Measurements from ENCODE around the gene GTF2B.
"Not testable (repeated sequence)": the region's sequence is repeated elsewhere in the genome, so short reads cannot be mapped to it uniquely, and the experiment has no call there.

GTF2B gene

GRCh38 chr1:88873737-88874349 lies 17.5 kb downstream of the GTF2B start:
- Mint-ChIP-seq H3K36me3 (ENCODE audit: low read depth) (peaks cover 8% of the 10 kb centered on the region), H3K27me3 (ENCODE audit: low read depth) (no peaks in the 10 kb centered on the region), H3K4me1 (peaks cover 5% of the 10 kb centered on the region), H3K4me3 (no peak overlapping the region), H3K9me3 (no peaks in the 10 kb centered on the region), H3K27ac (no peak overlapping the region)
- TF ChIP-seq, protein P1, sequence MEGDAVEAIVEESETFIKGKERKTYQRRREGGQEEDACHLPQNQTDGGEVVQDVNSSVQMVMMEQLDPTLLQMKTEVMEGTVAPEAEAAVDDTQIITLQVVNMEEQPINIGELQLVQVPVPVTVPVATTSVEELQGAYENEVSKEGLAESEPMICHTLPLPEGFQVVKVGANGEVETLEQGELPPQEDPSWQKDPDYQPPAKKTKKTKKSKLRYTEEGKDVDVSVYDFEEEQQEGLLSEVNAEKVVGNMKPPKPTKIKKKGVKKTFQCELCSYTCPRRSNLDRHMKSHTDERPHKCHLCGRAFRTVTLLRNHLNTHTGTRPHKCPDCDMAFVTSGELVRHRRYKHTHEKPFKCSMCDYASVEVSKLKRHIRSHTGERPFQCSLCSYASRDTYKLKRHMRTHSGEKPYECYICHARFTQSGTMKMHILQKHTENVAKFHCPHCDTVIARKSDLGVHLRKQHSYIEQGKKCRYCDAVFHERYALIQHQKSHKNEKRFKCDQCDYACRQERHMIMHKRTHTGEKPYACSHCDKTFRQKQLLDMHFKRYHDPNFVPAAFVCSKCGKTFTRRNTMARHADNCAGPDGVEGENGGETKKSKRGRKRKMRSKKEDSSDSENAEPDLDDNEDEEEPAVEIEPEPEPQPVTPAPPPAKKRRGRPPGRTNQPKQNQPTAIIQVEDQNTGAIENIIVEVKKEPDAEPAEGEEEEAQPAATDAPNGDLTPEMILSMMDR (IDR thresholded peaks at IDR 0.05; ENCODE audit: unreplicated experiment in 3 of 3): no peak

- H3K4me3 Mint-ChIP-seq; H3K36me3 Mint-ChIP-seq (ENCODE audit: low read depth); H3K9me3 Mint-ChIP-seq; H3K27ac Mint-ChIP-seq; H3K4me1 Mint-ChIP-seq; H3K27me3 Mint-ChIP-seq (ENCODE audit: low read depth): not testable (repeated sequence)
These were observed 21.7 kb downstream of the GTF2B start for GRCh38 chr1:88869644-88870043.

DNA sequence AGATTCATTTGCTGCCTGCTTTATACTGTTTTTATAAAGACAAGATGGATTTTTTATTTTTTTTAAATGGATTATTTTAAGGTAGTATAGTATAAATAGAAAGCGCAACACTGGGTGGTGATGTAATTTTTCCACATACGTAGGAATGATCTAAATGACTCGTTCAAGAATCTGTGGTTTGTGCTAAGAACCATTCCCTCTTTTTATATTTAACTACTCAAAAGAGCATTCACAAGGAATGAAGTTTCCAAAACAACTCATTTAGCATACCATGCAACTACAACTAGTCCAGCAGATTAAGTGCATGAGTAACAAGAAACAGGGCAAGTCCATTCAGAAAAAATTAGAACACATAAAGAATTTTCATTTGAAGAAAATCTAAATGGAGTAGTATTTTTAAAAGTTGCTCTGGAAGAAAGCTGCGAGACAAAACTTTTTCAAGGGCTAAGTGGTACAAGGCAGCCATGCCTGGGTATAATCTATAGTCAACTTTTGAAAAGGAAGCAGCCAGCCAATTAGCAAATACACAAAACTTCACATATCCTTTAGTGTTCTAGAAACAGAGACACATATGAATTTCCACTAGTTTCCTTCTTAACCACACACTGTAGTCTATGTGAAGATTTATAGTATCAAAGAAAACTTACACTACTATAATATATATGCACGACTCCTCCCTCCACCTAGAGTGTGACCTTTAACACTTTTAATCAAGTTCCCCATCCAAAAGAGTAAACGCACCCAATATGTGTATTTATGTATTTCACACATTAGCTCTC lies 23.4 kb downstream of the GTF2B start:
- Mint-ChIP-seq H3K27ac (no peak overlapping the region), H3K9me3 (no peaks in the 10 kb centered on the region), H3K4me1 (no peaks in the 10 kb centered on the region), H3K4me3 (no peak overlapping the region), H3K36me3 (ENCODE audit: low read depth) (peaks cover 18% of the 10 kb centered on the region), H3K27me3 (ENCODE audit: low read depth) (no peaks in the 10 kb centered on the region)
- TF ChIP-seq, protein P1 (IDR thresholded peaks at IDR 0.05; ENCODE audit: unreplicated experiment in 3 of 3): no peak

DNA sequence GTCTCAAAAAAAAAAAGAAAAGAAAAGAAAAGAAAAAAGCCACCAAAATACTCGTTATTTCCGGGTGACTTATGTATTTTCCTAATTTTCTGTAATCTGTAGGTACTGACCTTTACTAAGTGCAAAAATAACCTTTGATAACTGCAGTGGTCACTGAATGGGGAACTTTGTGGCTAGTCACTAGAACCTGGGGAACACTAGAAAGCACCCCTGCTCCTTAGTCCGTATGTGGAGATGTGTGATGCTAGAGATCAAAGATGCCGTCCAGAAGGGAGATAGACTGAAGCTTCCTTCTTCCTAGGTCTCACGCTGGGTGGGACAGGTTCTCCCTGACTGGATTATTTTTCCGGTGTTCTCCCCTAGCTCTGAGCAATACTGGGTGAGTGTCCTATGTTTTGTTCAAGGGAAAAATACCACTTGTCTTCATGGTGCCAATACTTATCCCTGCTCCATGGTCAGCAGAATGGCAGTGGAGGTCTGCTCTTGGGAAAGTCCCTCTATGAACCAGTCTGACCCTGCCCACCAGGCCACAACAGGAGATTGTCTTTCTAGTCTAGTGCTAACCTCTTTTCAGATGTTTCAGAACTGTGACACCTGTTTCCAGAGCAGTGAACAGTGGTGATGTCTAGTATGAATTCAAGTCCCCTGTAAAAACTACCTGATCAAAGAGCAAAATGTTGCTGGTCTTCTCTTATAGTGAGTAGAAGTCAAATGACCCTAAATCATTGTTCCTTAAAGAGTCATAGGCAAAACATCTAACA lies 39.9 kb downstream of the GTF2B start:
- no peak overlapping the region for H3K27ac Mint-ChIP-seq
- TF ChIP-seq, protein P1 (IDR thresholded peaks at IDR 0.05; ENCODE audit: unreplicated experiment in 3 of 3): no peak
- no peaks in the 10 kb centered on the region for H3K27me3 Mint-ChIP-seq (ENCODE audit: low read depth)
- peaks cover 32% of the 10 kb centered on the region for H3K36me3 Mint-ChIP-seq (ENCODE audit: low read depth)
- no peak overlapping the region for H3K4me3 Mint-ChIP-seq
- no peaks in the 10 kb centered on the region for H3K9me3 Mint-ChIP-seq
- peaks cover 21% of the 10 kb centered on the region for H3K4me1 Mint-ChIP-seq

DNA sequence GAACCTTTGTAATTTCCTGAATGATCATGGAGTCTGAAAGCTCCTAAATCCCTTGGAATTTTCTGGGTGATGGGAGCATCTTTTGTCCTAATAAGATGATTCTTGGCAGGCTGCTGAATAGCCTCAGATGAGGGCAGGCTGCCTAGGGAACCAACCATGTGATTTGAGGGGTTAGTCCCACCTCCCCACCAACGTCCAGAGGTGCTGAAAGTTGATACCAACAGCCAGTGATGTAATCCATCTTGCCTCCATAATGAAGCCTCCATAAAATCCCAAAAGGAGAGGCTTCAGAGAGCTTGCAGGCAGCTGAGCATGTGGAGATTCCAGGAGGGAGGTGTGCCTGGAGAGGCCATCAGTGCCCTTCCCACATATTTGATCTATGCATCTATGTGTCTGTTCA lies 43.7 kb downstream of the GTF2B start:
- no peak overlapping the region for H3K4me3 Mint-ChIP-seq

DNA sequence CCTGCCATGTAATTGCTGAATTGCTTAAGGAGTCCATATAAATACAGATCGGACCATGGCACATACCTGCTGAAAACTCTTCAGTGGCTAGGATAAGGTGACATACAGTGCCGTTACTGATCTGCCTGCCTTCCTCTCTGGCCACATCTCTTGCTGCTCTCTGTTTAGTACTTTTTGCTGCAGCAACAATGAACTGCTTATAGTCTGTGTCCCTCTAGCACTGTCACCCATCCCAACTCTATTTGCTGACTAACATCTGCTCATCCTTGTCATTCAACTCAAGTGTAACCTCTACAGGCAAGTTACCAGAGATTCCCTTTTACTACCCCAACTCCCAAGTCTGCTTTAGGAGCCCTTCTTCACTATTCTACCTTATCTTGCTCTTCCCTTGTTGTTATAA lies 65.6 kb downstream of the GTF2B start:
- H3K36me3 Mint-ChIP-seq (ENCODE audit: low read depth): peaks cover 50% of the 10 kb centered on the region
- no peaks in the 10 kb centered on the region for H3K9me3 Mint-ChIP-seq
- no peaks in the 10 kb centered on the region for H3K27me3 Mint-ChIP-seq (ENCODE audit: low read depth)
- H3K4me1 Mint-ChIP-seq: peaks cover 6% of the 10 kb centered on the region
- no peak overlapping the region for H3K4me3 Mint-ChIP-seq
- no peak overlapping the region for H3K27ac Mint-ChIP-seq
- TF ChIP-seq, protein P1 (IDR thresholded peaks at IDR 0.05; ENCODE audit: unreplicated experiment in 3 of 3): no peak

More for the DNA sequence above, 43.7 kb downstream of the GTF2B start:
- TF ChIP-seq, protein P1 (IDR thresholded peaks at IDR 0.05; ENCODE audit: unreplicated experiment in 3 of 3): no peak
- Mint-ChIP-seq H3K9me3 (no peaks in the 10 kb centered on the region), H3K27me3 (ENCODE audit: low read depth) (no peaks in the 10 kb centered on the region), H3K4me1 (peaks cover 21% of the 10 kb centered on the region), H3K36me3 (ENCODE audit: low read depth) (peaks cover 12% of the 10 kb centered on the region), H3K27ac (no peak overlapping the region)

DNA sequence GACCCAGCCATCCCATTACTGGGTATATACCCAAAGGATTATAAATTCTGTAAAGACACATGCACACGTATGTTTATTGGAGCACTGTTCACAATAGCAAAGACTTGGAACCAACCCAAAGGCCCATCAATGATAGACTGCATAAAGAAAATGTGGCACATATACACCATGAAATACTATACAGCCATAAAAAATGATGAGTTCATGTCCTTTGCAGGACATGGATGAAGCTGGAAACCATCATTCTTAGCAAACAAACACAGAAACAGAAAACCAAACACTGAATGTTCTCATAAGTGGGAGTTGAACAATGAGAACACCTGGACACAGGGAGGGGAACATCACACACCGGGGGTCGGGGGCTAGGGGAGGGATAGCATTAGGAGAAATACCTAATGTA lies 71.7 kb downstream of the GTF2B start:
- H3K27ac Mint-ChIP-seq; H3K4me3 Mint-ChIP-seq; H3K4me1 Mint-ChIP-seq; H3K27me3 Mint-ChIP-seq (ENCODE audit: low read depth); H3K9me3 Mint-ChIP-seq: not testable (repeated sequence)
- H3K36me3 Mint-ChIP-seq (ENCODE audit: low read depth): peaks cover 54% of the 10 kb centered on the region
